ENCODE measurements around the gene GALNT2.

DNA sequence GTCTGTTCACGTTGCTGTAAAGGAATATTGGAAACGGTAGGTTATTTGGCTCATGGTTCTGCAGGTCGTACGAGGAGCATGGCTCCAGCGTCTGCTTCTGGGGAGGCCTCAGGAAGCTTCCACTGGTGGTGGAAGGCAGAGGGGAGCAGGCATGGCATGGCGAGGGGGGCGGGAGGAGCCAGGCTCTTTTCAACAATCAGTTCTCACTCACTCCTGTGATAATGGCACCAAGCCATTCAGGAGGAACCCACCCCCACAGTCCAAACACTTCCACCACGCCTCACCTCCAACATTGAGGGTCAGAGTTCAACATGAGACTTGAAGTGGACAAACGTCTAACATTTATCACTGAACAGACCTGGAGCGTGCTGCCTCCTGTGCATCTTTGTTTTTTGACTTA, 217.9 kb downstream of the GALNT2 start:
- TF ChIP-seq, protein P1, sequence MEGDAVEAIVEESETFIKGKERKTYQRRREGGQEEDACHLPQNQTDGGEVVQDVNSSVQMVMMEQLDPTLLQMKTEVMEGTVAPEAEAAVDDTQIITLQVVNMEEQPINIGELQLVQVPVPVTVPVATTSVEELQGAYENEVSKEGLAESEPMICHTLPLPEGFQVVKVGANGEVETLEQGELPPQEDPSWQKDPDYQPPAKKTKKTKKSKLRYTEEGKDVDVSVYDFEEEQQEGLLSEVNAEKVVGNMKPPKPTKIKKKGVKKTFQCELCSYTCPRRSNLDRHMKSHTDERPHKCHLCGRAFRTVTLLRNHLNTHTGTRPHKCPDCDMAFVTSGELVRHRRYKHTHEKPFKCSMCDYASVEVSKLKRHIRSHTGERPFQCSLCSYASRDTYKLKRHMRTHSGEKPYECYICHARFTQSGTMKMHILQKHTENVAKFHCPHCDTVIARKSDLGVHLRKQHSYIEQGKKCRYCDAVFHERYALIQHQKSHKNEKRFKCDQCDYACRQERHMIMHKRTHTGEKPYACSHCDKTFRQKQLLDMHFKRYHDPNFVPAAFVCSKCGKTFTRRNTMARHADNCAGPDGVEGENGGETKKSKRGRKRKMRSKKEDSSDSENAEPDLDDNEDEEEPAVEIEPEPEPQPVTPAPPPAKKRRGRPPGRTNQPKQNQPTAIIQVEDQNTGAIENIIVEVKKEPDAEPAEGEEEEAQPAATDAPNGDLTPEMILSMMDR (IDR thresholded peaks at IDR 0.05): no peak
- TF ChIP-seq REST (IDR thresholded peaks at IDR 0.05; ENCODE audit: insufficient read depth in 1 of 2, low read depth in 2 of 2, low read length in 1 of 2) (no peak), SIN3A (IDR thresholded peaks at IDR 0.05; ENCODE audit: borderline replicate concordance, insufficient read depth, low read depth, low read length) (no peak), POLR2AphosphoS5 (IDR thresholded peaks at IDR 0.05; ENCODE audit: low read depth, low read length) (no peak)
